H1 (cell line): ENCODE results near the gene ABHD14A.

Source experiments
- JUND ChIP-seq: IDR thresholded peaks from 2 replicates; pipeline ENCODE4 v1.6.1; 2011; ENCODE audit warnings: mild to moderate bottlenecking, improper control_type of control experiment, low read length
- TF ChIP-seq, protein P1 (sequence below), 3 experiments: IDR thresholded peaks; 1 replicate in 2 of 3; 2 replicates in 1 of 3; pipeline versions ENCODE4 v1.5.1 to v1.6.1; 2011; ENCODE audit warnings: low read length in 3 of 3, mild to moderate bottlenecking in 3 of 3, inconsistent platforms in 2 of 3, low read depth in 1 of 3, moderate library complexity in 1 of 3; ENCODE audit not compliant: insufficient read depth in 1 of 3; ENCODE audit errors: control extremely low read depth in 1 of 3

DNA sequence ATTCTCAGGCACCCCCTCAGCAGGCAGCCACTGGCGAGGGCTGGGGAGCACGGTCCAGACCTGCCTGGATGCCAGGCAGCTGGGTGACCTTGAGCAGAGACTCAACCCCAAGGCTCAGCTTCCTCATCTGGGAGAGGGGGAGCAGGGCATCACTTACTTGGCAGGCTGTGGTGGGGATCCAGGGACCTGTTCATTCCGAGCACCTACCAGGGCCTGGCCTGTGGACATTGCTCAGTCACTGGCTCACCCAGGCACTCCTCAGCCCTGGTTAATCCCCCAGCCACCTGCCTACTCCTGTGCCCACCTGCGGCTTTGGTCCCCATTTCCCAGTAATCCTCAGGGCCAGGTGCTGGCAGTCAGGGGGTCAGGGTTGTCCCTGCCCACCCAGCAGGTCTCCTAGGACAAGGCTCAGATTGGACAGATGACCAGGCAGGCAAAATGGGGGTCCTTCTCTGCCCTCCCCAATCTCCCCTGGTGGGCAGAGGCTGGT lies 30.1 kb downstream of the ABHD14A start:
- TF ChIP-seq JUND = no peak
- TF ChIP-seq, protein P1, sequence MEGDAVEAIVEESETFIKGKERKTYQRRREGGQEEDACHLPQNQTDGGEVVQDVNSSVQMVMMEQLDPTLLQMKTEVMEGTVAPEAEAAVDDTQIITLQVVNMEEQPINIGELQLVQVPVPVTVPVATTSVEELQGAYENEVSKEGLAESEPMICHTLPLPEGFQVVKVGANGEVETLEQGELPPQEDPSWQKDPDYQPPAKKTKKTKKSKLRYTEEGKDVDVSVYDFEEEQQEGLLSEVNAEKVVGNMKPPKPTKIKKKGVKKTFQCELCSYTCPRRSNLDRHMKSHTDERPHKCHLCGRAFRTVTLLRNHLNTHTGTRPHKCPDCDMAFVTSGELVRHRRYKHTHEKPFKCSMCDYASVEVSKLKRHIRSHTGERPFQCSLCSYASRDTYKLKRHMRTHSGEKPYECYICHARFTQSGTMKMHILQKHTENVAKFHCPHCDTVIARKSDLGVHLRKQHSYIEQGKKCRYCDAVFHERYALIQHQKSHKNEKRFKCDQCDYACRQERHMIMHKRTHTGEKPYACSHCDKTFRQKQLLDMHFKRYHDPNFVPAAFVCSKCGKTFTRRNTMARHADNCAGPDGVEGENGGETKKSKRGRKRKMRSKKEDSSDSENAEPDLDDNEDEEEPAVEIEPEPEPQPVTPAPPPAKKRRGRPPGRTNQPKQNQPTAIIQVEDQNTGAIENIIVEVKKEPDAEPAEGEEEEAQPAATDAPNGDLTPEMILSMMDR (IDR thresholded peaks at IDR 0.05; ENCODE audit: control extremely low read depth in 1 of 3, insufficient read depth in 1 of 3, low read depth in 1 of 3, low read length in 3 of 3) = no peak
